ENCODE measurements around the gene PIEZO1. TPM values are rescaled to one million over a fixed set of nuclear protein-coding genes. Genes with fewer than 3 reads are reported as not detected.

PIEZO1 gene
- total and polyA plus RNA-seq, 9 of the 15 experiments (the other 6 are each of a cell fraction or from before 2014, with no cell fraction given), result 3.6 to 432 (median 131) TPM

DNA sequence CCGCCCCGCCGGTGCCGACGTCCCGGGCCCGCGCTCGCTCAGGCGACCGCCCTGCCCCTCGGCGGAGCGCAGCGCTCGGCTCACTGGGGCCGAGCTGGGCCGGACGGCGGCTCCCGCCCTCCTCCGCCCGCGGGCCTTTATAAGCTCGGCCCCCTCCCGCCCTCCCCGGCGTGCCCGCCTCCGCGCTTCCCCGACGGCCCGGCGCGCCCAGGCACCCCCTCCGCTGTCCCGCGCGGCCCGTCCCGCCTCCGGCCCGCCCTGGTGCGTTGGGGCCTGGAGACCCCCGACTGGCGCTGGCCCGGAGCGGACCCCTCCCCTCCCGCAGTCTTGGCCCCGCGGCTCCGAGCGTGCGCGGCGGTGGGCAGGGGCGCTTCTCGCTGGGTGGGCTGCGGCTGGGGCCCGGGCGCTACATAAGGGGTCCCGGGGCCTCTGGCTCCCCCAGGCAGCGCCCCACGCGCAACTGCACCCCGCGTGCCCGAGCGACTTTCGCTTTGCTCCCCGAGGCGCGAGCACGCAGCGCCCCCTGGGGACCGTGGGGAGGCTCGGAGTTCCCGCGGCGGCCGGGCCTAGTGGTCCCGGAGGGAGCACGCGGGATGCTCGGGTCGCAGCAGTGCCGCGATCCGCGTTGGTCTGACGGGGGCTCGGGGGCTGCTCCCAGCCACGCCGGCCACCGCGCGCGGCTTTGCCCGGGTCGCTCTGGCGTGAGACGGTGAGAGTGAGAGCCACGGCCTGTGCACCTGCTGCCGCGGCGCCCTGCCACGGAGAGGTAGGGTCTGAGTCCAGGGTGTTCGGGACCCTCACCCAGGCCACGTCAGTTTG is at the start of gene PIEZO1 (continued):
- TF ChIP-seq, protein P1, sequence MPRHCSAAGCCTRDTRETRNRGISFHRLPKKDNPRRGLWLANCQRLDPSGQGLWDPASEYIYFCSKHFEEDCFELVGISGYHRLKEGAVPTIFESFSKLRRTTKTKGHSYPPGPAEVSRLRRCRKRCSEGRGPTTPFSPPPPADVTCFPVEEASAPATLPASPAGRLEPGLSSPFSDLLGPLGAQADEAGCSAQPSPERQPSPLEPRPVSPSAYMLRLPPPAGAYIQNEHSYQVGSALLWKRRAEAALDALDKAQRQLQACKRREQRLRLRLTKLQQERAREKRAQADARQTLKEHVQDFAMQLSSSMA (CRISPR knock-in tag; IDR thresholded peaks at IDR 0.05), result no peak
- TF ChIP-seq, protein P2, sequence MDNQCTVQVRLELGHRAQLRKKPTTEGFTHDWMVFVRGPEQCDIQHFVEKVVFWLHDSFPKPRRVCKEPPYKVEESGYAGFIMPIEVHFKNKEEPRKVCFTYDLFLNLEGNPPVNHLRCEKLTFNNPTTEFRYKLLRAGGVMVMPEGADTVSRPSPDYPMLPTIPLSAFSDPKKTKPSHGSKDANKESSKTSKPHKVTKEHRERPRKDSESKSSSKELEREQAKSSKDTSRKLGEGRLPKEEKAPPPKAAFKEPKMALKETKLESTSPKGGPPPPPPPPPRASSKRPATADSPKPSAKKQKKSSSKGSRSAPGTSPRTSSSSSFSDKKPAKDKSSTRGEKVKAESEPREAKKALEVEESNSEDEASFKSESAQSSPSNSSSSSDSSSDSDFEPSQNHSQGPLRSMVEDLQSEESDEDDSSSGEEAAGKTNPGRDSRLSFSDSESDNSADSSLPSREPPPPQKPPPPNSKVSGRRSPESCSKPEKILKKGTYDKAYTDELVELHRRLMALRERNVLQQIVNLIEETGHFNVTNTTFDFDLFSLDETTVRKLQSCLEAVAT (IDR thresholded peaks at IDR 0.05), result no peak
- no peak for TF ChIP-seq GATA2 (CRISPR knock-in tag; IDR thresholded peaks at IDR 0.05)
- TF ChIP-seq HCFC1 (IDR thresholded peaks at IDR 0.05; ENCODE audit: low read depth, low read length), result peak; percentile 38; the same call in 1 of the 2 replicates
- TF ChIP-seq, protein P3, sequence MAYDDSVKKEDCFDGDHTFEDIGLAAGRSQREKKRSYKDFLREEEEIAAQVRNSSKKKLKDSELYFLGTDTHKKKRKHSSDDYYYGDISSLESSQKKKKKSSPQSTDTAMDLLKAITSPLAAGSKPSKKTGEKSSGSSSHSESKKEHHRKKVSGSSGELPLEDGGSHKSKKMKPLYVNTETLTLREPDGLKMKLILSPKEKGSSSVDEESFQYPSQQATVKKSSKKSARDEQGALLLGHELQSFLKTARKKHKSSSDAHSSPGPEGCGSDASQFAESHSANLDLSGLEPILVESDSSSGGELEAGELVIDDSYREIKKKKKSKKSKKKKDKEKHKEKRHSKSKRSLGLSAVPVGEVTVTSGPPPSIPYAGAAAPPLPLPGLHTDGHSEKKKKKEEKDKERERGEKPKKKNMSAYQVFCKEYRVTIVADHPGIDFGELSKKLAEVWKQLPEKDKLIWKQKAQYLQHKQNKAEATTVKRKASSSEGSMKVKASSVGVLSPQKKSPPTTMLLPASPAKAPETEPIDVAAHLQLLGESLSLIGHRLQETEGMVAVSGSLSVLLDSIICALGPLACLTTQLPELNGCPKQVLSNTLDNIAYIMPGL (CRISPR knock-in tag; IDR thresholded peaks at IDR 0.05), result peak; percentile 99
- TF ChIP-seq, protein P4, sequence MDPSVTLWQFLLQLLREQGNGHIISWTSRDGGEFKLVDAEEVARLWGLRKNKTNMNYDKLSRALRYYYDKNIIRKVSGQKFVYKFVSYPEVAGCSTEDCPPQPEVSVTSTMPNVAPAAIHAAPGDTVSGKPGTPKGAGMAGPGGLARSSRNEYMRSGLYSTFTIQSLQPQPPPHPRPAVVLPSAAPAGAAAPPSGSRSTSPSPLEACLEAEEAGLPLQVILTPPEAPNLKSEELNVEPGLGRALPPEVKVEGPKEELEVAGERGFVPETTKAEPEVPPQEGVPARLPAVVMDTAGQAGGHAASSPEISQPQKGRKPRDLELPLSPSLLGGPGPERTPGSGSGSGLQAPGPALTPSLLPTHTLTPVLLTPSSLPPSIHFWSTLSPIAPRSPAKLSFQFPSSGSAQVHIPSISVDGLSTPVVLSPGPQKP (CRISPR knock-in tag; IDR thresholded peaks at IDR 0.05), result no peak
- TF ChIP-seq, protein P5, sequence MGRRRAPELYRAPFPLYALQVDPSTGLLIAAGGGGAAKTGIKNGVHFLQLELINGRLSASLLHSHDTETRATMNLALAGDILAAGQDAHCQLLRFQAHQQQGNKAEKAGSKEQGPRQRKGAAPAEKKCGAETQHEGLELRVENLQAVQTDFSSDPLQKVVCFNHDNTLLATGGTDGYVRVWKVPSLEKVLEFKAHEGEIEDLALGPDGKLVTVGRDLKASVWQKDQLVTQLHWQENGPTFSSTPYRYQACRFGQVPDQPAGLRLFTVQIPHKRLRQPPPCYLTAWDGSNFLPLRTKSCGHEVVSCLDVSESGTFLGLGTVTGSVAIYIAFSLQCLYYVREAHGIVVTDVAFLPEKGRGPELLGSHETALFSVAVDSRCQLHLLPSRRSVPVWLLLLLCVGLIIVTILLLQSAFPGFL (CRISPR knock-in tag; IDR thresholded peaks at IDR 0.05), result no peak
- TF ChIP-seq SMC3 (conservative IDR thresholded peaks at IDR 0.05; ENCODE audit: insufficient read depth, low read depth, low read length), result peak; percentile 79
- TF ChIP-seq, protein P6, sequence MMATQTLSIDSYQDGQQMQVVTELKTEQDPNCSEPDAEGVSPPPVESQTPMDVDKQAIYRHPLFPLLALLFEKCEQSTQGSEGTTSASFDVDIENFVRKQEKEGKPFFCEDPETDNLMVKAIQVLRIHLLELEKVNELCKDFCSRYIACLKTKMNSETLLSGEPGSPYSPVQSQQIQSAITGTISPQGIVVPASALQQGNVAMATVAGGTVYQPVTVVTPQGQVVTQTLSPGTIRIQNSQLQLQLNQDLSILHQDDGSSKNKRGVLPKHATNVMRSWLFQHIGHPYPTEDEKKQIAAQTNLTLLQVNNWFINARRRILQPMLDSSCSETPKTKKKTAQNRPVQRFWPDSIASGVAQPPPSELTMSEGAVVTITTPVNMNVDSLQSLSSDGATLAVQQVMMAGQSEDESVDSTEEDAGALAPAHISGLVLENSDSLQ (IDR thresholded peaks at IDR 0.05), result no peak
- peak; percentile 100 for TF ChIP-seq GATAD2B (IDR thresholded peaks at IDR 0.05; ENCODE audit: borderline replicate concordance)
- TF ChIP-seq MTF1 (CRISPR knock-in tag; IDR thresholded peaks at IDR 0.05; ENCODE audit: borderline replicate concordance), result no peak
- TF ChIP-seq, protein P7, sequence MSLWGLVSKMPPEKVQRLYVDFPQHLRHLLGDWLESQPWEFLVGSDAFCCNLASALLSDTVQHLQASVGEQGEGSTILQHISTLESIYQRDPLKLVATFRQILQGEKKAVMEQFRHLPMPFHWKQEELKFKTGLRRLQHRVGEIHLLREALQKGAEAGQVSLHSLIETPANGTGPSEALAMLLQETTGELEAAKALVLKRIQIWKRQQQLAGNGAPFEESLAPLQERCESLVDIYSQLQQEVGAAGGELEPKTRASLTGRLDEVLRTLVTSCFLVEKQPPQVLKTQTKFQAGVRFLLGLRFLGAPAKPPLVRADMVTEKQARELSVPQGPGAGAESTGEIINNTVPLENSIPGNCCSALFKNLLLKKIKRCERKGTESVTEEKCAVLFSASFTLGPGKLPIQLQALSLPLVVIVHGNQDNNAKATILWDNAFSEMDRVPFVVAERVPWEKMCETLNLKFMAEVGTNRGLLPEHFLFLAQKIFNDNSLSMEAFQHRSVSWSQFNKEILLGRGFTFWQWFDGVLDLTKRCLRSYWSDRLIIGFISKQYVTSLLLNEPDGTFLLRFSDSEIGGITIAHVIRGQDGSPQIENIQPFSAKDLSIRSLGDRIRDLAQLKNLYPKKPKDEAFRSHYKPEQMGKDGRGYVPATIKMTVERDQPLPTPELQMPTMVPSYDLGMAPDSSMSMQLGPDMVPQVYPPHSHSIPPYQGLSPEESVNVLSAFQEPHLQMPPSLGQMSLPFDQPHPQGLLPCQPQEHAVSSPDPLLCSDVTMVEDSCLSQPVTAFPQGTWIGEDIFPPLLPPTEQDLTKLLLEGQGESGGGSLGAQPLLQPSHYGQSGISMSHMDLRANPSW (CRISPR knock-in tag; IDR thresholded peaks at IDR 0.05), result peak; percentile 99; the same call in 1 of the 2 replicates
- TF ChIP-seq, protein P8, sequence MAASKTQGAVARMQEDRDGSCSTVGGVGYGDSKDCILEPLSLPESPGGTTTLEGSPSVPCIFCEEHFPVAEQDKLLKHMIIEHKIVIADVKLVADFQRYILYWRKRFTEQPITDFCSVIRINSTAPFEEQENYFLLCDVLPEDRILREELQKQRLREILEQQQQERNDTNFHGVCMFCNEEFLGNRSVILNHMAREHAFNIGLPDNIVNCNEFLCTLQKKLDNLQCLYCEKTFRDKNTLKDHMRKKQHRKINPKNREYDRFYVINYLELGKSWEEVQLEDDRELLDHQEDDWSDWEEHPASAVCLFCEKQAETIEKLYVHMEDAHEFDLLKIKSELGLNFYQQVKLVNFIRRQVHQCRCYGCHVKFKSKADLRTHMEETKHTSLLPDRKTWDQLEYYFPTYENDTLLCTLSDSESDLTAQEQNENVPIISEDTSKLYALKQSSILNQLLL (CRISPR knock-in tag; IDR thresholded peaks at IDR 0.05; ENCODE audit: borderline replicate concordance), result no peak
